ENCODE data around the gene TSEN54.

DNA sequence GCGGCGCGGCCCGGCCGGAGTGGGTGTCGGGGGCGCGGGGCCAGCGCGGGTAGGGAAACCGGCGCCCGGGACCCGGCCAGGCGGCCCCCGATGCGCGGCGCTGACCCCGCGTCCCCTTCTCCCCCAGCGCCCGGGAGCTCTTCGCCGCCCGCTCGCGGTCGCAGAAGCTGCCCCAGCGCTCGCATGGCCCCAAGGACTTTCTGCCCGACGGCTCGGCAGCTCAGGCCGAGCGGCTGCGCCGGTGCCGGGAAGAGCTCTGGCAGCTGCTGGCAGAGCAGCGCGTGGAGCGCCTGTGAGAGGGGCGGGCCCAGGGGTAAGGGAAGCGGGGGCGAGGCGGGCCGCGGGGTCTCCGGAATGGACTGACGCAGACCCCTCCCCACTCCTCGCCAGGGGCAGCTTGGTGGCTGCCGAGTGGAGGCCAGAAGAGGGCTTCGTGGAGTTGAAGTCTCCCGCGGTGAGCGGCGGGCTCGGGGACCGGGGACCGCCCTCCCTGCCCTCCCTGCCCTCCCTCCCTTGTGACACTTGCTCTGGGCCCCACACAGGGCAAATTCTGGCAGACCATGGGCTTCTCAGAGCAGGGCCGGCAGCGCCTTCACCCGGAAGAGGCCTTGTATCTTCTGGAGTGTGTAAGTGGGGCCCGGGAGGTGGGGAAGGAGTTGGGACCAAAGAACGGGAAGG, 430 bp downstream of the TSEN54 start:
- TF ChIP-seq, protein P1, sequence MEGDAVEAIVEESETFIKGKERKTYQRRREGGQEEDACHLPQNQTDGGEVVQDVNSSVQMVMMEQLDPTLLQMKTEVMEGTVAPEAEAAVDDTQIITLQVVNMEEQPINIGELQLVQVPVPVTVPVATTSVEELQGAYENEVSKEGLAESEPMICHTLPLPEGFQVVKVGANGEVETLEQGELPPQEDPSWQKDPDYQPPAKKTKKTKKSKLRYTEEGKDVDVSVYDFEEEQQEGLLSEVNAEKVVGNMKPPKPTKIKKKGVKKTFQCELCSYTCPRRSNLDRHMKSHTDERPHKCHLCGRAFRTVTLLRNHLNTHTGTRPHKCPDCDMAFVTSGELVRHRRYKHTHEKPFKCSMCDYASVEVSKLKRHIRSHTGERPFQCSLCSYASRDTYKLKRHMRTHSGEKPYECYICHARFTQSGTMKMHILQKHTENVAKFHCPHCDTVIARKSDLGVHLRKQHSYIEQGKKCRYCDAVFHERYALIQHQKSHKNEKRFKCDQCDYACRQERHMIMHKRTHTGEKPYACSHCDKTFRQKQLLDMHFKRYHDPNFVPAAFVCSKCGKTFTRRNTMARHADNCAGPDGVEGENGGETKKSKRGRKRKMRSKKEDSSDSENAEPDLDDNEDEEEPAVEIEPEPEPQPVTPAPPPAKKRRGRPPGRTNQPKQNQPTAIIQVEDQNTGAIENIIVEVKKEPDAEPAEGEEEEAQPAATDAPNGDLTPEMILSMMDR (IDR thresholded peaks at IDR 0.05): no peak
- TF ChIP-seq ZFX (IDR thresholded peaks at IDR 0.05; ENCODE audit: borderline replicate concordance): no peak

All from 22Rv1 (cell line).